Natural killer cell (primary cell): ENCODE measurements around the gene FRS2. TPM values are rescaled to one million over a fixed set of nuclear protein-coding genes. Genes with fewer than 3 reads are reported as not detected.

Experiments used
- ATAC-seq, 3 donors: fragments of 150-1000 bp in 2 of 3; fragments of 200-7000 bp in 1 of 3; cut with Tn5 transposase; 1 replicate in 1 of 3; 2 replicates in 2 of 3; pipeline ENCODE4 v1.10.0; 2021; ENCODE audit warnings: mild to moderate bottlenecking in 2 of 3, moderate library complexity in 2 of 3
- DNase-seq, 2 donors: peaks; one replicate each; pipeline versions ENCODE4 v3.0.0 to v3.0.0-alpha.2; 2013 to 2021; ENCODE audit warnings: mixed read lengths in 1 of 2
- H3K27ac ChIP-seq: one replicate; pipeline ENCODE4 v1.5.1; 2013; ENCODE audit warnings: mild to moderate bottlenecking, low read length
- H3K27me3 ChIP-seq: one replicate; pipeline ENCODE4 v1.6.1; 2013; ENCODE audit warnings: low read length; ENCODE audit not compliant: control insufficient read depth, insufficient read depth
- H3K36me3 ChIP-seq: one replicate; pipeline ENCODE4 v1.6.1; 2013; ENCODE audit warnings: low read length; ENCODE audit not compliant: control insufficient read depth, insufficient read depth
- H3K4me1 ChIP-seq: one replicate; pipeline ENCODE4 v1.6.1; 2013; ENCODE audit warnings: low read length; ENCODE audit not compliant: control insufficient read depth, insufficient read depth
- H3K4me3 ChIP-seq: one replicate; pipeline ENCODE4 v1.5.1; 2013; ENCODE audit warnings: low read length
- H3K9me3 ChIP-seq: one replicate; pipeline ENCODE4 v1.6.1; 2013; ENCODE audit warnings: low read length; ENCODE audit not compliant: control insufficient read depth, insufficient read depth
- H3K27ac Mint-ChIP-seq, 2 donors: one replicate each; pipeline ENCODE4 v1.8.0; 2022; ENCODE audit warnings: mild to moderate bottlenecking in 2 of 2, mixed read lengths in 2 of 2, moderate library complexity in 1 of 2
- H3K27me3 Mint-ChIP-seq, 2 donors: one replicate each; pipeline ENCODE4 v1.8.0; 2022; ENCODE audit warnings: low read depth in 2 of 2, mixed read lengths in 2 of 2
- H3K36me3 Mint-ChIP-seq: one replicate; pipeline ENCODE4 v1.8.0; 2022; ENCODE audit warnings: mixed read lengths
- H3K4me1 Mint-ChIP-seq, 2 donors: one replicate each; pipeline ENCODE4 v1.8.0; 2022; ENCODE audit warnings: mixed read lengths in 2 of 2
- H3K4me3 Mint-ChIP-seq: one replicate; pipeline ENCODE4 v1.8.0; 2022; ENCODE audit warnings: mild to moderate bottlenecking, moderate library complexity, mixed read lengths
- H3K9me3 Mint-ChIP-seq, 2 donors: one replicate each; pipeline ENCODE4 v1.8.0; 2022; ENCODE audit warnings: mixed read lengths in 2 of 2
- CTCF ChIP-seq: fragments of 200-600 bp; IDR thresholded peaks from one replicate; pipeline ENCODE4 v1.8.0; 2022; ENCODE audit warnings: antibody characterized with exemption
- WGBS: methylation state at CpG from one replicate; pipeline ENCODE4 v1.1.7; 2013; ENCODE audit warnings: missing lambda C conversion rate; ENCODE audit not compliant: insufficient coverage; 5-methylcytosine and 5-hydroxymethylcytosine counted together
- intact Hi-C: fragments of 100-400 bp; cut with micrococcal nuclease; formaldehyde crosslinking; loops from one replicate; pipeline ENCODE4 v1.14.2; 2022
- total RNA-seq, 4 donors: library from RNA; stranded (reverse); fragments of 120-200 nt in 1 of 4; gene quantifications; one replicate each; pipeline versions ENCODE4 v1.2.3 to v1.2.4, GENCODE V29; 2013 to 2022

FRS2 gene
- total RNA-seq, 3 donors from 2014 or later (not counting 1 experiment from before 2014, with no cell fraction given), result 25.6 to 33.8 (median 28.2) TPM

DNA sequence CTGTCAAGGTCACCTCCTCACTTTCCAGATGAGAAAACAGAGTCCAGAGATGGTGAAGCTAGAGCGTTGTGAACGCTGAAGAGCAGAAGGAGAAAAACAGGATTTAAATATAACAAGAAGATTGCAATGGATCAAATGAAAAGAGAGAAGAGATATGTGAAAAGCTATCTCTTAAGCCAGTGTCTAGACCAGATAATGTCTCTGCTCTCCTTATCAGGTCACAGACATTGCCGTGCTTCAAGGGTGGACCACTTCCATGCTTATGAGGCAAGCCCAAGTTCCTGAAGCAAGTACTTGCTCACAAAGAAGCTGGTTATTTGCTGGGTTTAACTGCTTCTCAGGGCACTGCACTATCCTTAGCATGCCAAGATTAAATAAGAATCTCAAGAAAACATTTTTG, 31.6 kb upstream of the FRS2 start:
- Histone ChIP-seq H3K36me3 (no peaks in the 10 kb centered on the region), H3K27me3 (no peaks in the 10 kb centered on the region), H3K27ac (no peak overlapping the region), H3K4me3 (no peak overlapping the region), H3K9me3 (no peaks in the 10 kb centered on the region), H3K4me1 (no peaks in the 10 kb centered on the region)
- Mint-ChIP-seq H3K9me3 (no peaks in the 10 kb centered on the region), H3K4me1 (no peaks in the 10 kb centered on the region), H3K27ac (no peak overlapping the region), H3K27me3 (peaks cover 0 to 9% of the 10 kb centered on the region in 2 donors), H3K4me3 (no peak overlapping the region), H3K36me3 (no peaks in the 10 kb centered on the region)
- ATAC-seq (no peak), DNase-seq (no peak)
- 93% methylated on average over 3 of the region's 3 CpGs for WGBS
- intact Hi-C loops, result no loop called here
- no peak for TF ChIP-seq CTCF

- H3K4me3 Mint-ChIP-seq, result no peak overlapping the region
- H3K9me3 Mint-ChIP-seq, result no peaks in the 10 kb centered on the region
- Histone ChIP-seq H3K27ac (no peak overlapping the region), H3K4me3 (no peak overlapping the region), H3K4me1 (no peaks in the 10 kb centered on the region), H3K9me3 (no peaks in the 10 kb centered on the region), H3K27me3 (no peaks in the 10 kb centered on the region), H3K36me3 (no peaks in the 10 kb centered on the region)
- no peak overlapping the region for H3K27ac Mint-ChIP-seq
- no peak for TF ChIP-seq CTCF
- ATAC-seq, result no peak
- no peaks in the 10 kb centered on the region for H3K36me3 Mint-ChIP-seq
- peaks cover 0 to 2% of the 10 kb centered on the region in 2 donors for H3K27me3 Mint-ChIP-seq
- intact Hi-C loops, result no loop called here
- 91% methylated on average over 3 of the region's 3 CpGs for WGBS
- no peak for DNase-seq
- no peaks in the 10 kb centered on the region for H3K4me1 Mint-ChIP-seq
These were observed 30.2 kb upstream of the FRS2 start for GRCh38 chr12:69440016-69440415.

DNA sequence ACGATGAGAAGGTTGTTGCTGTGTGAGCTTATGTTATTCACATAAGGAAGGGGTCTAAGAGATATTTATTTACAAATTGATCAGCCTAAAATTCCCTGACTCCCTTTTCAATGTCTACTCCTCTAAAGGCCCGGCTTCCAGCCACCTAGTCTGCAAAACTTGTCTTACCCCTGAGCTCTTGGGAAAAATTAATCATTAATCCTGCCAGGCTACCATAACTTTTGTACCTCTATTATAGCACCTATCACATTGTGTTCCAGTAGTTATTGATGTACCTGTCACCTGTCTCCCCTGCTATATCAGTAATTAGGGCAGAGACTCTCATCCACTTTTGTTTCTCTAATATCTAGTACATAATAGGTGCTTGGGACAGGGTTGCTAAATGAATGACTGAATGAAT, 29.3 kb upstream of the FRS2 start:
- Mint-ChIP-seq H3K36me3 (no peaks in the 10 kb centered on the region), H3K27ac (no peak overlapping the region), H3K4me3 (no peak overlapping the region), H3K4me1 (no peaks in the 10 kb centered on the region), H3K9me3 (no peaks in the 10 kb centered on the region), H3K27me3 (peaks cover 0 to 2% of the 10 kb centered on the region in 2 donors)
- no peak for TF ChIP-seq CTCF
- DNase-seq (no peak), ATAC-seq (no peak)
- no peaks in the 10 kb centered on the region for H3K4me1 ChIP-seq
- H3K4me3 ChIP-seq, result no peak overlapping the region
- H3K36me3 ChIP-seq, result no peaks in the 10 kb centered on the region
- no peaks in the 10 kb centered on the region for H3K9me3 ChIP-seq
- 95% methylated on average over 1 of the region's 2 CpGs for WGBS
- intact Hi-C loops, result no loop called here
- H3K27ac ChIP-seq, result no peak overlapping the region
- no peaks in the 10 kb centered on the region for H3K27me3 ChIP-seq

DNA sequence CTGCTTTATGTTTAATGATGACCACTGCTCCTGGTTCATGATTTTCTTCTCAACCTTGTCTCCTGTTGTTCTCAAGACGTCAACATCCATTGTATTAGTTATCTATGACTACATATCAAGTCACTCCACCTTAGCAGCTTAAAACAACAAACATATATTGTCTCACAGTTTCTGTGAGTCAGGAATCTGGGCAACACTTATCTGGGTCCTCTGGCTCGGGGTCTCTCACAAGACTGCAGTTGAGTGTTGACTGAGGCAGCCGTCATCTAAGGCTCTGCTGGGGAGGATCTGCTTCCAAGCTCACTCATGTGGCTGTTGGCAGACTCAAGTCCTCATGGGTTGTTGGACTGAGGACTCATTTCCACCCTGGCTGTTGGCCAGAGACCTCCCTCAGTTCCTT, 27.3 kb upstream of the FRS2 start:
- WGBS, result 93% methylated on average over 3 of the region's 3 CpGs
- H3K4me1 ChIP-seq, result no peaks in the 10 kb centered on the region
- H3K27me3 ChIP-seq, result no peaks in the 10 kb centered on the region
- H3K27ac Mint-ChIP-seq, result no peak overlapping the region
- no peak for TF ChIP-seq CTCF
- intact Hi-C loops, result no loop called here
- no peaks in the 10 kb centered on the region for H3K9me3 Mint-ChIP-seq
- ATAC-seq, result no peak
- DNase-seq, result no peak
- no peak overlapping the region for H3K4me3 ChIP-seq
- H3K27ac ChIP-seq, result no peak overlapping the region
- H3K9me3 ChIP-seq, result no peaks in the 10 kb centered on the region
- H3K36me3 ChIP-seq, result no peaks in the 10 kb centered on the region
- no peaks in the 10 kb centered on the region for H3K36me3 Mint-ChIP-seq
- no peak overlapping the region for H3K4me3 Mint-ChIP-seq
- H3K4me1 Mint-ChIP-seq, result no peaks in the 10 kb centered on the region
- peaks cover 0 to 2% of the 10 kb centered on the region in 2 donors for H3K27me3 Mint-ChIP-seq
